BJ (cell line): Measurements from ENCODE around the gene DHX16. TPM values are rescaled to one million over a fixed set of nuclear protein-coding genes. Genes with fewer than 3 reads are reported as not detected.

Experiments
- CTCF ChIA-PET: fragments of 350-600 bp; formaldehyde crosslinking; extraction: SDS; loops from one replicate; lab custom pipeline; 2021; ENCODE audit warnings: antibody characterized with exemption, inconsistent platforms; lab: Yijun Ruan, JAX
- POLR2A ChIA-PET: fragments of 300-600 bp; sonication (Branson Sonifier 250); formaldehyde crosslinking; extraction: SDS; loops from one replicate; lab custom pipeline; 2021; ENCODE audit warnings: antibody characterized with exemption; lab: Charles Lee
- DNase-seq: peaks from one replicate; pipeline ENCODE4 v3.0.0-alpha.2; 2011; ENCODE audit warnings: low read depth
- H3K27me3 ChIP-seq: 2 replicates; pipeline ENCODE4 v1.6.0; 2011; ENCODE audit warnings: low read length; ENCODE audit not compliant: control insufficient read depth, insufficient read depth
- H3K36me3 ChIP-seq: 2 replicates; pipeline ENCODE4 v1.5.1; 2011; ENCODE audit warnings: low read length; ENCODE audit not compliant: control insufficient read depth, insufficient read depth
- H3K4me3 ChIP-seq: 2 replicates; pipeline ENCODE4 v1.5.1; 2011; ENCODE audit warnings: low read depth, mild to moderate bottlenecking, control low read depth, low read length
- CTCF ChIP-seq: IDR thresholded peaks from 2 replicates; pipeline ENCODE4 v1.5.1; 2011; ENCODE audit warnings: low read depth, mild to moderate bottlenecking, control low read depth, inconsistent platforms, low read length, moderate library complexity; ENCODE audit not compliant: insufficient read depth
- polyA plus RNA-seq: library from polyadenylated mRNA; depleted of rRNA; stranded (reverse); fragments of >200 nt; gene quantifications from 2 replicates; pipeline ENCODE4 v1.2.3, GENCODE V29; 2011; rRNA removed

The DHX16 gene
- polyA plus RNA-seq, 1 experiment: 44.5 TPM

GRCh38 chr6:30611150-30611855 lies 61.5 kb downstream of the DHX16 start:
- no peak overlapping the region for H3K4me3 ChIP-seq
- no peak for DNase-seq
- no peaks in the 10 kb centered on the region for H3K27me3 ChIP-seq
- ChIA-PET CTCF (interaction anchor here (1.0 to 2.9 kb wide), 6 partner anchors 11 to 70 kb away, joined by 4 to 31 read pairs (median 8); partner anchors contain the start of gene ABCF1), POLR2A (interaction anchor here (0.6 kb wide), 1 partner anchor 147 kb away, joined by 3 read pairs; no protein-coding TSS in a partner anchor)
- TF ChIP-seq CTCF: no peak
- H3K36me3 ChIP-seq: peaks cover 14% of the 10 kb centered on the region

- TF ChIP-seq CTCF: no peak
- ChIA-PET POLR2A (interaction anchor here (0.6 kb wide), 1 partner anchor 136 kb away, joined by 3 read pairs; no protein-coding TSS in a partner anchor), CTCF (interaction anchor here (1.3 to 2.0 kb wide), 3 partner anchors 10 to 40 kb away, joined by 4 to 11 read pairs (median 5); partner anchors contain the start of gene ABCF1)
- Histone ChIP-seq H3K36me3 (peaks cover 19% of the 10 kb centered on the region), H3K4me3 (no peak overlapping the region), H3K27me3 (no peaks in the 10 kb centered on the region)
- DNase-seq: no peak
These were observed 62.7 kb downstream of the DHX16 start for GRCh38 chr6:30610065-30610464.

- no peak for TF ChIP-seq CTCF
- DNase-seq: no peak
- Histone ChIP-seq H3K4me3 (no peak overlapping the region), H3K27me3 (no peaks in the 10 kb centered on the region), H3K36me3 (peaks cover 51% of the 10 kb centered on the region)
- CTCF ChIA-PET: interaction anchor here (0.7 to 2.0 kb wide), 2 partner anchors 9 to 122 kb away, joined by 3 to 5 read pairs; no protein-coding TSS in a partner anchor
- POLR2A ChIA-PET: no interaction called here
These were observed 68.8 kb downstream of the DHX16 start for GRCh38 chr6:30603961-30604360.

Other genes with a start within 250 kb of the DHX16 start
- 211 and 293 TPM in 2 replicates for gene HLA-E, start 183.5 kb downstream of the DHX16 start, polyA plus RNA-seq
- gene GNL1, start 116.5 kb downstream of the DHX16 start, polyA plus RNA-seq: 47.4 and 47.6 TPM in 2 replicates
- 15.8 and 16.0 TPM in 2 replicates for gene PRR3, start 115.7 kb downstream of the DHX16 start, polyA plus RNA-seq
- 30.0 and 37.9 TPM in 2 replicates for gene ABCF1, start 101.6 kb downstream of the DHX16 start, polyA plus RNA-seq
- gene PPP1R10, start 55.8 kb downstream of the DHX16 start, polyA plus RNA-seq: 27.0 and 32.2 TPM in 2 replicates
- 58.7 and 69.3 TPM in 2 replicates for gene MRPS18B, start 55.2 kb downstream of the DHX16 start, polyA plus RNA-seq
- 5.5 and 6.8 TPM in 2 replicates for gene ATAT1, start 46.1 kb downstream of the DHX16 start, polyA plus RNA-seq
- gene C6orf136, start 25.9 kb downstream of the DHX16 start, polyA plus RNA-seq: 5.4 and 6.0 TPM in 2 replicates
- 87.5 and 121 TPM in 2 replicates for gene PPP1R18, start 13.6 kb upstream of the DHX16 start, polyA plus RNA-seq
- gene NRM, start 18.0 kb upstream of the DHX16 start, polyA plus RNA-seq: 12.6 and 19.7 TPM in 2 replicates
- gene MDC1, start 44.3 kb upstream of the DHX16 start, polyA plus RNA-seq: 5.1 and 7.5 TPM in 2 replicates
- gene TUBB, start 47.3 kb upstream of the DHX16 start, polyA plus RNA-seq: 1,140 and 1,840 TPM in 2 replicates
- 205 and 292 TPM in 2 replicates for gene FLOT1, start 69.7 kb upstream of the DHX16 start, polyA plus RNA-seq
- 43.7 and 51.7 TPM in 2 replicates for gene IER3, start 71.5 kb upstream of the DHX16 start, polyA plus RNA-seq
- 10.6 and 17.0 TPM in 2 replicates for gene DDR1, start 211.5 kb upstream of the DHX16 start, polyA plus RNA-seq
- 24.9 and 28.2 TPM in 2 replicates for gene GTF2H4, start 235.2 kb upstream of the DHX16 start, polyA plus RNA-seq
- 14.8 and 16.1 TPM in 2 replicates for gene VARS2, start 241.2 kb upstream of the DHX16 start, polyA plus RNA-seq